Mammary epithelial cell (primary cell): ENCODE data around the gene EREG.

Source experiments
- CTCF ChIP-seq, 2 donors: IDR thresholded peaks in 1 of 2; conservative IDR thresholded peaks in 1 of 2; 2 replicates each; pipeline ENCODE4 v1.5.1; 2011 to 2012; ENCODE audit warnings: inconsistent platforms in 2 of 2, low read length in 2 of 2, mild to moderate bottlenecking in 2 of 2, control low read depth in 1 of 2, low read depth in 1 of 2; ENCODE audit not compliant: insufficient read depth in 1 of 2; ENCODE audit errors: extremely low read depth in 1 of 2
- EZH2 ChIP-seq: IDR thresholded peaks from 2 replicates; pipeline ENCODE4 v1.6.1; 2012; ENCODE audit warnings: low read length, inconsistent platforms, borderline replicate concordance

- TF ChIP-seq EZH2 (no peak), CTCF (conservative IDR thresholded peaks at IDR 0.05 in 1 of 2, IDR thresholded peaks at IDR 0.05 in 1 of 2; ENCODE audit: extremely low read depth in 1 of 2, insufficient read depth in 1 of 2, low read depth in 1 of 2, low read length in 2 of 2) (no peak)
Measured at GRCh38 chr4:74353858-74354257, 11.1 kb upstream of the EREG start.
